Activated gamma-delta T cell treated with Interleukin-2 at 50 U/mL for 16 hours (primary cell): Measurements from ENCODE around the gene MARCHF4.
A peak's percentile ranks its signal among the peaks of the same experiment; 100 is the strongest.

Experiments used
- DNase-seq: peaks from one replicate; pipeline ENCODE4 v3.0.0-alpha.2; 2020

Gene MARCHF4, protein sequence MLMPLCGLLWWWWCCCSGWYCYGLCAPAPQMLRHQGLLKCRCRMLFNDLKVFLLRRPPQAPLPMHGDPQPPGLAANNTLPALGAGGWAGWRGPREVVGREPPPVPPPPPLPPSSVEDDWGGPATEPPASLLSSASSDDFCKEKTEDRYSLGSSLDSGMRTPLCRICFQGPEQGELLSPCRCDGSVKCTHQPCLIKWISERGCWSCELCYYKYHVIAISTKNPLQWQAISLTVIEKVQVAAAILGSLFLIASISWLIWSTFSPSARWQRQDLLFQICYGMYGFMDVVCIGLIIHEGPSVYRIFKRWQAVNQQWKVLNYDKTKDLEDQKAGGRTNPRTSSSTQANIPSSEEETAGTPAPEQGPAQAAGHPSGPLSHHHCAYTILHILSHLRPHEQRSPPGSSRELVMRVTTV

GRCh38 chr2:216371721-216372702 is at the start of gene MARCHF4:
Gene MARCHF4, minus strand, starts transcription at chr2:216372483. Its CDS starts 2,223 bp downstream, at chr2:216370260.
- peak; percentile 70 for DNase-seq

DNA sequence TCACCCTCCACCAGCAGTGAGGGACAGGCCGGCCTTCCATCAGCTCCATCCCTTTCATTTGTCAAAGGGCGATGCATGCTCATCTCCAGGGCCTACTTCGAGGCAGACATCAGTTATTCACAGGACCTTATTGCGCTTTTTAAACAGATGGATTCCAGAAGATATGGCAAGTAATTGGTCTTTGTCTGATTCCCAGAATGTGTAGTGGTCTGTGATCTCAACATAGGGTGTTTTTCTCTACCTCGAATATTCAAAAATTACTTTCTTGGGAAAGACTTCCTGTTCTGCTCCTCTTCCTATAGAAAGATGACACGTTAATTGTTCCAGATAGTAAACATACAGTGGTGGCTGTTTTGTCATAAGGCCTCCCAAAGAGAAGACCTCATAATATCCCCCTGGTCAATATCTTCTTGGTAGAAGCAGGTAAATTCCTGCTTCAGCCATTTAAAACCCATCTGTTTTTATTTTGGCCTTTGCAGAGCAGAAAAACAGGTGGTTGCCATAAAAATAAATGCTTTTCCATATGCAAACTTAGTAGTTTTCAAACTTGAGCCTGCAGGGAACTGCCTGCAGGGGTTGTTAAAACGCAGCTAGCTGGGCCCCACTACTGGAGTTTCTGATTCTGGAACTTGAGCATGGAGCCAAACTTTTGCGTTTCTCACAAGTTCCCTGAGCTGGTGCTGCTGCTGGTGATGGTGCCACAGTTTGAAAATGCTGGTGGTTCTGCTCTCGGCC is 48.3 kb upstream of the MARCHF4 start:
- no peak for DNase-seq

GRCh38 chr2:216418981-216419380 is 46.7 kb upstream of the MARCHF4 start:
- no peak for DNase-seq

GRCh38 chr2:216416571-216417307 is 44.5 kb upstream of the MARCHF4 start:
- no peak for DNase-seq

DNA sequence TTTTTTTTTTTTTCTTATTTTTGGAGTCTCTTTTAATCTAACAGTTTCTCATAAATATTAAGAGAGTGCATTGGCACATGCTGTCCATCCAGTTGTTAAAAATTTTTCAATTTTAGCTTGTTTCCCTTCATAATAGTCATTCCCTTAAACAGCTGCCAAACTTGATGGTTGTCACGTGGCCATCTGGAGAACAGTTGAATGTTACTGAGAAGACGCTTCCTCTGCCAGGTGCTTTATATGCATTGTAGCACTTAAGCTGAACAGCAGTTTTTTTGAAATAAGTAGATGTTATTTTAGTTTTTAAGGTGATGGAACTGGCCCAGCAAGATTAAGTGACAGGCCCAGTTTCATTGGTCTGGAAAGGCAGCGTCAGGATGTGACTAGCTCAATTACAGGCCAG is 43.3 kb upstream of the MARCHF4 start:
- DNase-seq, result no peak

DNA sequence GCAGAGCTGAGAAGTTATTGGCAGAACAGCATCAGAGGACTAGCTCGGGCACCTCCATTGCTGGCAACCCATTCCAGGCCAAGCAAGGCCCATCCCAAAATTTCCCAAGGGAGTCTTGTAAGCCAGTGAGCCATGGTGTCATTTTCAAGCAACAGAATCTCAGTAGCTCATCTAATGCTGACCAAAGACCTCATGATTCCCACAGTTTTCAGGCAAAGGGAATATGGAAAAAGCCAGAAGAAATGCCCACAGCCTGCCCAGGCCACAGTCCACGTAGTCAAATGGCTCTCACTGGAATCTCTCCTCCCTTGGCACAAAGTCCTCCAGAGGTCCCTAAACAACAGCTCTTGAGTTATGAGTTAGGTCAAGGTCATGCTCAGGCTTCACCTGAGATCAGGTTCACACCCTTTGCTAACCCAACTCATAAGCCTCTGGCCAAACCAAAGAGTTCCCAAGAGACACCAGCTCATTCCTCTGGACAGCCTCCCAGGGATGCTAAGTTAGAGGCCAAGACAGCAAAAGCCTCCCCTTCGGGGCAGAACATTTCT is 42.6 kb upstream of the MARCHF4 start:
- no peak for DNase-seq

DNA sequence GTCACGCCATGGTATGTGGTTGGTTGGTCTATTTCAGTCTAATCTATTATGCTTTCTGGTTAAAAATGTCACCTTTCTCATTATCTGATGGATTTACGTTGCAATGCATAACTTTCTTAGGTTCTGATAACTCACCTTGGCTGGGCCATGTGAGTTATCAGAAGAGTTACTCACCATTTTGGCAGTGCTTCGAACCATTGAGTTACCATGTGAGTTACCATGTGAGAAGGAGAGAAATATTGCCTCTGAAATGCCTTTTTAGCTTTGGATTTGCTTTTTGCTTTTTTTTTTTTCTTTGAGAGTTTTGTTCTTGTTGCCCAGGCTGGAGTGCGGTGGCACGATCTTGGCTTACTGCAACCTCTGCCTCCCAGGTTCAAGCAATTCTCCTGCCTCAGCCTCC is 41.6 kb upstream of the MARCHF4 start:
- DNase-seq, result no peak

GRCh38 chr2:216412022-216412999 is 40.0 kb upstream of the MARCHF4 start, which contains the start of gene SMARCAL1:
Gene SMARCAL1, plus strand, starts transcription at chr2:216412484. Its CDS starts 2,221 bp downstream, at chr2:216414705.
- peak; percentile 98 for DNase-seq

- no peak for DNase-seq
Measured at GRCh38 chr2:216410550-216410949, 38.3 kb upstream of the MARCHF4 start.

DNA sequence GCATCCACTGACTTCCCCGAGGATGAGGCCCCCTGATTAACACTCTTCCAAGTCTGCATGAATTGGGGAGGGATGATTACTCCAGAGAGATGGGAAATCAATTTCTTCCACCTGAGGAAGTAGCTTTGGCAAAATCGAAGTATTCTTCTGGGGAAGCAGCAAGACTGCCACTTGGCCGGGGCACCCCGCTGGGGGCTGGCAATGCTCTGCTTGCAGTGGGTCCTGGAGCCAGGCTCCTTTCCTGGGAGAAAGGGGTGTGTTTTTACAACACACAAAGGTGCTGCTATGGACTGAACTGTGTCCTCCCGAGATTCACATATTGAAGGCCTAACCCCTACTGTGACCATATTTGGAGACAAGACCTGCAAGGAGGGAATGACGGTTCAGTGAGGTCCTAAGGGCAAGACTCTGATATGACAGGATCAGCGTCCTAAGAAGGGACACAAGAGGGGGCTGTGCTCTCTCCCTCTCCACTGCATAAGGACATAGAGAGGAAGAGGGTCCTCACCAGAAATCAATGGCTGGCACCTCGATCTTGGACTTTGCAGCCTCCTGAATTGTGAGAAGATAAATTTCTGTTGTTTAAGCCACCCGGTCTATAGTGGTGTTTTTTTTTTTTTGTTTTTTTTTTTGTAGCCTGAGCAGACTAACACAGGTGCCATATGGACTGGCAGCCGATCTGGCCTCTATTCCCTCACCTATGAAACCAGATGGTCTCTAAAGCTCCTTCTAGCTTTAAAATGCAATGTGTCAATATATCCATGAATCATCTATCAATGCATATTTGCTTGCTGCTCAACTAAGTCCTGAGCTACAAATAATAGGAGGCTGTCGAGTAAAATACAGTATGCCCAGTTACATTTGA is 36.4 kb upstream of the MARCHF4 start:
- no peak for DNase-seq

DNA sequence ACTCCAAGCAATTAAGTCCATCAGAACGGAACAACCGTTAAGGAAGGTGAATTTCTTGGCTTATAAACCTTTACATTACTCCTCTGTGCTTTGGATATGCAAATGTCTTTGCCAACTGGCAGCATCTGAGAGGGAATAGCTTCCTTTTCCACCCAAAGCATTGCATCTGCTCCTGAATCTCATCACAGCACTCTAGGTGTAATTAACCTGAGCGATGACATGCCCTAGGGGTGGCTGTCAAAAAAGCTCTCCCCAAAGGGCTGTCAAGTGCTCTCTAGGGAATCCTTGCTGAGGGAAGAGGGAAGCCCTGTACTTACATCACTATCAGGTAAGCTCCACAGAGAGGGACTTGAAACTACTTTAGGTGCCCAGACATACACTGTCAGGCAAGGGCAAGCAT is 34.5 kb upstream of the MARCHF4 start:
- no peak for DNase-seq

GRCh38 chr2:216405588-216405987 is 33.3 kb upstream of the MARCHF4 start:
- DNase-seq, result no peak

- peak; percentile 45 for DNase-seq
Measured at GRCh38 chr2:216404010-216404618, 31.8 kb upstream of the MARCHF4 start.

- no peak for DNase-seq
Measured at GRCh38 chr2:216402751-216403150, 30.5 kb upstream of the MARCHF4 start.

DNA sequence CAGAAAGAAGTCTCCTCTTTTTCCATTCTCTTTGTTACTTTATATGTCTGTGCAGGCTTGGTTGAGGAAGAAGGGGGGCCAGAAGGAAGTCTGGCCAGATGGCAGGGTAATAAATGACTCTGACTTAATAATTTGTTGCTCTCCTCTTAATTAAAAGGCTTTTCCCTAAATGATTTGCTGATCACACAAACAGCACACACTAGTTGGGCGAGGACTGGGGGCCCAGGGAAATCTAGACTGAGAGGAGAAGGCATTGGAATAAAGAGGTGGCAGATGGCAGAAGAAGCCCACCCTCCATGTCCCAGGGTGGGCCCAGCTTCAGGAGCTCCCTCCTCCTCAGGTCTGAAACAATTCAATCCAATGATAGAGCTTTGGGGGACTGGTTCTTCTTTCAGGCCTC is 27.3 kb upstream of the MARCHF4 start:
- DNase-seq, result no peak

DNA sequence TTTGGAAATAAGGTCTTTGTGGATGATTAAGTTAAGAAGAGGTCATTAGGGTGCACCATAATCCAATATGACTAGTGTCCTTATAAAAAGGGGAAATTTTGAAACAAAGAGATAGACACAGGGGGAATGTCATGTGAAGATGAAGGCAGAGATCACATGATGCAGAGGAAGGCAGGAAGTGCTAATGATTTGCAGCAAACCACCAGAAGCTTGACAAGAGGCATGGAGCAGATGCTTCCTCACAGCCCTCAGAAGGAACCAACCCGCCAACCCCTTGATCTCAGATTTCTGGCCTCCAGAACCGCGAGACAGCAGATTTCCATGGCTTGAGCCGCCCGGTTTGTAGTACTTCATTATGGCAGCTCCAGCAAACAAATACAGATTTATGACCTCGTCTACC is 22.6 kb upstream of the MARCHF4 start:
- no peak for DNase-seq

DNA sequence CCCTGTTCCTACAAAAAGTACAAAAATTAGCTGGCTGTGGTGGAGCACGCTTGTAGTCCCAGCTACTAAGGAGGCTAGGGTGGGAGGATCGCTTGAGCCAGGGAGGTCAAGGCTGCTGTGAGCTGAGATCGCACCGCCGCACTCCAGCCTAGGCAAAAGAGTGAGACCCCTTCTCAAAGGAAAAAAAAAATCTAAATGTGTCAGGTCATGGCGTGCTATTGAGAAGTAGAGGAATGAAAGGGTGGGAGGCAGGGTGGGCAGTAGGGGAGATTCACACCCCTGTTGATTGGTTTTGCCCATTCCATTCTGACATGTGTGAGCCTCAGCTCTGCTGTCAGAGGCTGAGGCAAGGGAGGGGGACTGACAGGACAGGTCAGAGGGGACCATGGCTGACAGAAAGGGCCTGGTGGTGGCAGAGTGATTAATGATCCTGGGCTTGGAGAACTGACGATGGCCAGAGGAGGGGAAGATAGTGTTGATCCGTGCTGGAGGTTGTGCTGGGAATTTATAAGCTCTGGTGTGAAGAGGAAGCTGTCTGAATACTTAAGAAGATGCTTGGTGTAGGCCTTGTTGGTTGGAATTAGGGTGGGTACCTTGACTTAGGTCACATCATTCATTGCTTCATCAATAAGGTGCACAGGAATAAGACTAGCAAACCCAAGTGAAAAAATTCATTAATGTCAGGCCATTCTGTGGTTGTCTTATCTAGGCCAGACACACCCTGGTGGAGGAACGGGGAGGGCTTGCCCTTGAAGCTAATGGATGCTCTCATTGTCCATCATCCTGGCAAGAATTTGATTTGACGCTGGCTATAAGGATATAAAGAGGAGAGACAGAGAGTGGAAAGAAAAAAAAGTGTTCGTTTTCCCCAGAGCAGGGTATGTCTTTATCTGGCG is 20.9 kb upstream of the MARCHF4 start:
- no peak for DNase-seq

GRCh38 chr2:216392018-216392562 is 19.8 kb upstream of the MARCHF4 start:
- no peak for DNase-seq
